ENCODE measurements around the gene PGLYRP2.

The PGLYRP2 gene

GRCh38 chr19:15479391-15480345, at the start of gene PGLYRP2:
Gene PGLYRP2, minus strand, starts transcription at chr19:15479501. Its CDS starts 130 bp downstream, at chr19:15479371.
- H3K27ac ChIP-seq (ENCODE audit: extremely low read depth, low read depth, low read length): no peak within 1 kb of the TSS
- POLR2A ChIA-PET: no interaction called here
- CTCF ChIA-PET: no interaction called here
- no peaks in the 10 kb centered on the region for H3K36me3 ChIP-seq (ENCODE audit: control insufficient read depth in 2 of 2, insufficient read depth in 1 of 2, low read length in 2 of 2)
- no peak within 1 kb of the TSS for H3K4me3 ChIP-seq (ENCODE audit: low read depth, low read length)
- no peaks in the 10 kb centered on the region for H3K4me1 ChIP-seq (ENCODE audit: control insufficient read depth, insufficient read depth, low read length)
- H3K9me3 ChIP-seq (ENCODE audit: control insufficient read depth, insufficient read depth, low read depth, low read length): no peaks in the 10 kb centered on the region
- TF ChIP-seq ZNF610 (tag by site-specific recombination; IDR thresholded peaks at IDR 0.05; ENCODE audit: borderline replicate concordance): no peak
- no peak for TF ChIP-seq ZNF138 (tag by site-specific recombination; IDR thresholded peaks at IDR 0.05; ENCODE audit: borderline replicate concordance)
- no peak for TF ChIP-seq ZBTB48 (tag by site-specific recombination; IDR thresholded peaks at IDR 0.05)
- no peak for TF ChIP-seq PRDM1 (tag by site-specific recombination; IDR thresholded peaks at IDR 0.05)
- peak; percentile 60 for TF ChIP-seq CTCF (tag by site-specific recombination; IDR thresholded peaks at IDR 0.05)
- no peak for TF ChIP-seq ZFP41 (tag by site-specific recombination; IDR thresholded peaks at IDR 0.05; ENCODE audit: borderline replicate concordance)
- TF ChIP-seq PRDM4 (tag by site-specific recombination; IDR thresholded peaks at IDR 0.05): 0 out of 2 replicates have a peak, but pooled peaks have one; percentile 14
- no peak for TF ChIP-seq SETDB1 (IDR thresholded peaks at IDR 0.05; ENCODE audit: insufficient read length, low read length)

- ChIA-PET POLR2A (no interaction called here), CTCF (no interaction called here)
- H3K27ac ChIP-seq (ENCODE audit: extremely low read depth, low read depth, low read length): no peak overlapping the region
- no peaks in the 10 kb centered on the region for H3K9me3 ChIP-seq (ENCODE audit: control insufficient read depth, insufficient read depth, low read depth, low read length)
- TF ChIP-seq KLF1 (tag by site-specific recombination; IDR thresholded peaks at IDR 0.05) (no peak), ZNF398 (tag by site-specific recombination; IDR thresholded peaks at IDR 0.05) (no peak), ZNF768 (tag by site-specific recombination; IDR thresholded peaks at IDR 0.05) (peak; percentile 61; the same call in 1 of the 2 replicates), ZNF704 (tag by site-specific recombination; IDR thresholded peaks at IDR 0.05) (no peak)
- H3K36me3 ChIP-seq (ENCODE audit: control insufficient read depth in 2 of 2, insufficient read depth in 1 of 2, low read length in 2 of 2): no peaks in the 10 kb centered on the region
- no peak overlapping the region for H3K4me3 ChIP-seq (ENCODE audit: low read depth, low read length)
- no peaks in the 10 kb centered on the region for H3K4me1 ChIP-seq (ENCODE audit: control insufficient read depth, insufficient read depth, low read length)
Measured at GRCh38 chr19:15527705-15528104, 48.4 kb upstream of the PGLYRP2 start.

GRCh38 chr19:15526408-15526807, 47.1 kb upstream of the PGLYRP2 start:
- Histone ChIP-seq H3K4me3 (ENCODE audit: low read depth, low read length) (no peak overlapping the region), H3K36me3 (ENCODE audit: control insufficient read depth in 2 of 2, insufficient read depth in 1 of 2, low read length in 2 of 2) (no peaks in the 10 kb centered on the region), H3K9me3 (ENCODE audit: control insufficient read depth, insufficient read depth, low read depth, low read length) (no peaks in the 10 kb centered on the region), H3K27ac (ENCODE audit: extremely low read depth, low read depth, low read length) (no peak overlapping the region), H3K4me1 (ENCODE audit: control insufficient read depth, insufficient read depth, low read length) (no peaks in the 10 kb centered on the region)
- ChIA-PET CTCF (interaction anchor here (1.0 kb wide), 1 partner anchor 28 kb away, joined by 3 read pairs; no protein-coding TSS in a partner anchor), POLR2A (no interaction called here)
- TF ChIP-seq ZNF621 (tag by site-specific recombination; IDR thresholded peaks at IDR 0.05): no peak
- TF ChIP-seq ZNF768 (tag by site-specific recombination; IDR thresholded peaks at IDR 0.05): peak; percentile 67; the same call in 1 of the 2 replicates
